GM19468 (cell line): ENCODE results near the gene APOBEC4.

ENCODE experiments used
- ATAC-seq: cut with Tn5 transposase; IDR thresholded peaks from one replicate; pipeline ENCODE4 v1.9.1; 2021; ENCODE audit warnings: mild to moderate bottlenecking, moderate library complexity, moderate number of reproducible peaks; ENCODE audit not compliant: unreplicated experiment; ENCODE audit errors: extremely low read depth

APOBEC4 gene

DNA sequence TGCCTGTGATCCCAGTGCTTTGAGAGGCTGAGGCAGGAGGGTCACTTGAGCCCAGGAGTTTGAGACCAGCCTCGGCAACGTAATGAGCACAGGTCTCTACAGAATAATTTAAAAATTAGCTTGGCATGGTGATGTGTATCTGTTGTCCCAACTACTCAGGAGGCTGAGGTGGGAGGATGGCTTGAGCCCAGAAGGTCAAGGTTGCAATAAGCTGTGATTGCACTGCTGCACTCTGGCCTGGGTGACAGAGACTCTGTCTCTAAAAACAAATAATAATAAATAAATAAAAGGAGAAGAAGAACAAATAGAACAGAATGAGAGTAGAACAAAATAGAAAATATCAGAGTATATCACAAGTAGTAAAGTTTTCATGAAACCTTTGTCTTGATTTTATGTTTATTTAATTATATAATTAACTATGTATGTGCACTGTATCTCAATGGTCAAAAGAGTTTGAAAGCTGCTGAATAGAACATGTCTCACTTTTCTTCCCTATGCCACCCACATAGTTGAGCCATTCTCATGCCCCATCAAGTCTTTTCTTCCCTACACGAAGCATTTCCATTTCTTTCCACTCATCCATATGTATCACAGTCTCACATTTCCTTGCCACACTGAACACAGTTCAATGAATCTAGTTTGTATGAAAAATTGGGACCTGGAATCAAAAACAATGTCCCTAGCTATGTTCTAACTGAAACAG, 22.9 kb upstream of the APOBEC4 start:
- no peak for ATAC-seq

DNA sequence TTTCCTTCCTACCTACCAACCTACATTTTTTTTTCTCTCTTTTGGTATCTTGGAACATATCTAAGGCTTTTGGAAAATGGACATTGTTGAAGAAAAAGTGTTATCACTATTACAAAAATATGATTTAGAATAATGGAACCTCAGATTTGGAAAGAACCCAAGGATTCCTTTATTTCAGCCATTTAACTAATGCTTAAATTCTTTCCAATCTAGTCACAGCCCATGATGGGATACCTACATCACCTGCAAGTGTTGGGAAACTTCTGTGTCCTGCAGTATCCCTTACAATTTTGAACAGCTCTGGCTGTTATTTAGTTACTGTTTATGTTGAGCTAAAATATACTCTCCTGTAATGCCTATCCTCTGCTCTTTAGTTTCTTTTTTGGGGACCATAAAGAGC, 22.3 kb upstream of the APOBEC4 start:
- ATAC-seq = no peak

DNA sequence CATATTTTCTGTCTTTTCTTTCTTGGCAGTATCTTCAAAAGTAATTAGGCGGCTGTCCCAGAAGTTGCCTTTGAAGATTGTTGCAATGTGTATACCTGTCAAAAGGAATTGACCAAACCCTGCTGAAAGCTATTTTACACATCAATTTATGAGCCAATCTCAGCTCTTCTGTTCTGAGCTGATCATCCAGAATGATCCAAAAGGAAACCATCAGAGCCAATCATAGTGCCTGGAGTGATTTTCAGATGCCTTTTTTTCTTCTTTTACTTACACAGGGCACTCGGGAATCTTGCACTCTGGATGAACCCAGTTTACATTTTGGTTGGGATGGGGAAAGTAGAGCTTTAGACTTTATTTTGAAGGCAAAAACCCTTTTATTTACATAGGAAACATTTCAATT, 21.8 kb upstream of the APOBEC4 start:
- no peak for ATAC-seq

DNA sequence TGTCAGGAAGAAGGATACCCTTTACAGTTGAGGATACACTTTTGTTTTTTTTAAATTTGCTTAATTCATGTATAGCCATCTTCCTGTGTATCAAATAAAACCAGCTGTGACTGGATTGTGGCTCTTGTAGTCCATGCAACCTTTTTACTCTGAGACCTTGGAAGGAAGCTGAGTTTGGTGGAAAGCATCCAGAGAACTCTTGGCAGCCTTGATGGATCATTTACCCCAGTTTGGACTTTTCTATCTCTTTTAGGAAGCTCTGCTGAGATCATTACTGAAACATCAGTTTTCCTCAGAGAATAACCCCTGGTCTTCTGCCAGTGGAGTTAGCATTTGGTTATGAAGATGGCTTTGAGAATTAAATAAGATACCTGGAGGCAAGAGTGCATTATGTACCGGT, 21.2 kb upstream of the APOBEC4 start:
- ATAC-seq = no peak

DNA sequence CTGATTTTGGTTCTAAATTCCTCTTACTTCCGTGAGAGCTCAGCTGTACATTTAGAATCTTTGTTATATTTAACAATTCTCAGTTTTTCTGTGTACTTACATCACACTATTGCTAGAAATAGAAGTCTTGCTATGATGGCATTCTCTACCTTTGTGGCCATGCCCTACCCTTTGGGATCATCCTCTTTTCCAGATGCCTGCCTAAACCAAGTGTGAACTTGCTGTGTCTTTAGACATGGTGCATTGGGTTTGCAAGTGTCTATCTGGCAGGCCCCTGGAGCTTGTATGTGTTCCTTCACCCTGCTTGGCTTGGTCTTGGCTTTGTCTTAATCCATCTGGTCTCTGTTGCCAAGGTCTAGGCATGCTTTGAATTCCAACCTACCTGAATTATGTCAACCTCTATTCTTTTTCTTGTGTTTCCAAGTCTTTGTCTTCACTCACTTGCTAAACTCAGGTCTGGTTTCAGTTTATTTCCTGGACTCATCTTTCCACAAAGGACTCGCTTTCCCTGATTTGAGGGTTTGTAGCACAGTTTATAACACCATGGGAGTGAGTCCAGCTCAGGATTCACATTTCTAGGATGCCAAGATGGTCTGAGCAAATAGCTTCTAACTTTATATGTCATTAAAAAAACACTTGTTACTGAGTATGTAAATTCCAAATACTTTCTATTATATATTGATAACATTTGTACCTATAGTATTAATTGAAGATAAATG, 20.6 kb upstream of the APOBEC4 start:
- no peak for ATAC-seq

DNA sequence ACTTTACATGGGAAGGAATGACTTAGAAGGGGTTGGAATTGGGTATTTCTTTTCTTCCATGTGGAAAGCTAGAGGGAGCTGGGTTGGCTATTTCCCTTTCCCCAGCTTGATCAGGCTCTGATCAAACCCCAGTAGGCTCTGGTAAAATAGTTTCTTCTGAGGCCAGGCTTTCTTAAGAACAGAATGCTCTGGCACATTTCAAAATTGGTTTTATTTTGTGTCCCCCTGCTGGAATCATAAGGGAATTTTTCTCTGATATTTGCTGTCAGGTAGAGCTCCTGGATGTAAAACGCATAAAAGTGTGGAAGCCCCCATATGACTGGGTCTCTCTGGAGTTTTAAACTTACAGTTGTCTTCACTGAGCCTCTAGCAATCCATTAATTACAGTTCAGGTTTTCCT, 17.1 kb upstream of the APOBEC4 start:
- no peak for ATAC-seq

DNA sequence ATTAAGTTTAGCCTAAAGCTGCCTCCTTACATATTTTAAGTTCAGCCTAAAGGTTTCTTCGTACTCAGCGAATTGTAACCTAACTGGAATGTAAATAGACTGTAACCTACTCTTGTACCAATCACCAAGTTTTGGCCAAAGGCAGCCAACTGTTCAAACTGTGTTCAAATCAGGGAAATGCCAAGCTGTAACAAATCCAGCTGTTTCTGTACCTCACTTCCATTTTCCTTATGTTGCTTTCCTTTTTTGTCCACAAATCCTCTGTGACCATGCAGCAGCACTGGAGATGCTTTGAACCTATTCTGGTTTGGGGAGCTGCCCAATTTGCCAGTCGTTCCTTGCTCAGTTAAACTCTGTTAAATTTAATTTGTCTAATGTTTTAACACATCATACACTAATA, 3.2 kb upstream of the APOBEC4 start:
- no peak for ATAC-seq

DNA sequence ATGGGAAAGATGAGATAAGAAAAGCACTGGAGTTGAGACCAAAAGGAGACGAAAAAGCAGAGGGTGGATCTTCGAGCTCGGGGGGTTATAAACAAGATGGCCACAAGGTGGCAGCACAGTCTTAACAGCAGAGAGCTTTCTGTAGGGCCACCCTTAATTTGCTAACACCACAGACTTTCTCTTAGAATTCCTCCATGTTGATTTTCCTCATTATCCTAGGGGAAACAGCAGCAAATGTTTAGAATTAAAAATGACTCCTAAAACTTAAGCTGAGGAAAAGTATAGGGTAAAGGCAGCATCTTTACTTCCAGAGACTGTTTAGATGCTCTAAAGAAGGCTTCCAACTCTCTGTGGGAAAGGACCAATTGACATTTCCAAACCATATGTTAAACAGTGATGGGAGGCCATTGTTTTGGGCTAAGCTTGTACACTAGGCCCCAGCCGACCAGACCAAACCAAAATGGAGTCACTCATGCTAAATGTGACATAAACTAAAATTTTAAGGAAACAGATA, 2.5 kb upstream of the APOBEC4 start:
- ATAC-seq = peak; percentile 38

DNA sequence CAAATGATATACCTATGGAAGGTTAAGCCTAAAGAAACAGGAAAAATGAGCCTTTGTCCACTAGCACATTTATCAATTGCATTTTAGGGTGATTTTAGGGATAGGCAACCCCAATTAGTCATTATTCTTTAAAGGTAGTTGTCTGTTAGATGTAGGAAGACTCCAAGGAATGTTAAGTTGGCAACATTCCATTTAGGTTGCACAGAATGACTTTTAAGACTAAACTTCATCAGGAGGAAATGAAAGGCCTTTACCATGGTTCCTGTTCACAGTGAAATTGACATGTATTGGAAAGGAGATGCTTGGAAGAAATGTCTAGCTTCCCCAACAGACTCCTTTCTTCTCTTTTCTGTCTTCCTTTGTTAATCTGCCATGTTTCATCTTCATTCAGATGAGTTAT, 1.6 kb upstream of the APOBEC4 start:
- no peak for ATAC-seq

DNA sequence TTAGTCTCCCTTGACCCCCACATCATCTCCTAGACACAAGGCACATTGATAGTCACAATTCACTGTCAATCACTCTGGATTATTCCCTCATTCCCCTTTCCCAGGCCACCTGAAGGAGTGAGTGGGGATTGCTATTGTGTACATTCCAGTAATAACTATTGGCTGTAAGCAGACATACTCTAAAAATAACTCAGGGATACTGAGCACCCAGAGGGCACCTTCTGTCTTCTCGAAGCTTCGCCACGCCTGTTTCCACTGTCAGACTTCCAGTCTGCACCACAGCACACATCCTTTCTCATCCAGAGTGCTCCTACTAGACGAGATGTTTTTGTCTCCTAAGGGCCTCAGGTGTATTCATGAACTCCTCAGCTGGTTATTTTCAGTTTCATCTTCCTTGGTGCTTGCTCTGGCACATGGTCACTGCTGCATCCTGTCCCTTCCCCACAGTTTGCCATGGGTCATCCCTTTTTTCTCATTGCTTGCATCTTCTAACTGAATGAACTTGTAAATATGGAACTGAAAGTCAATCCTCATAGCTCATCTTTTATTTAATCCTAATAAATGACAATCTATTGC, 848 bp upstream of the APOBEC4 start:
- peak; percentile 31 for ATAC-seq

DNA sequence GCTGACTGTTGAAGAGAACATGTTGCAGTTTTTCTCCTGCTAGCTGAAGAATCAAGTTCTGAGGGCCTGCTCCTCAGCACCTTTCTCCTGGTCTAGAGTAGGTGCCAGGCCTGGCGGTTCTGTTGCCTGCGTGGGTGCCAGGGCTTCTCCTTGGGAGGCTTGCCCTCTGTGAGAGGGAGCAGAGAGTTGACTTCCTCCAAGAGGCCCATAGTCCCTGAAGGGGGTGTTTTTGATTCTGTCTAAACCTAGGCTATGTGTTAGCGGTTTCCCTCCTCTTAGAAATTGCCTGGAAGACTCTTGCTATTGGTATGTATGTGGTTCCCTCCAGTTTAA, 312 bp upstream of the APOBEC4 start:
- no peak for ATAC-seq

DNA sequence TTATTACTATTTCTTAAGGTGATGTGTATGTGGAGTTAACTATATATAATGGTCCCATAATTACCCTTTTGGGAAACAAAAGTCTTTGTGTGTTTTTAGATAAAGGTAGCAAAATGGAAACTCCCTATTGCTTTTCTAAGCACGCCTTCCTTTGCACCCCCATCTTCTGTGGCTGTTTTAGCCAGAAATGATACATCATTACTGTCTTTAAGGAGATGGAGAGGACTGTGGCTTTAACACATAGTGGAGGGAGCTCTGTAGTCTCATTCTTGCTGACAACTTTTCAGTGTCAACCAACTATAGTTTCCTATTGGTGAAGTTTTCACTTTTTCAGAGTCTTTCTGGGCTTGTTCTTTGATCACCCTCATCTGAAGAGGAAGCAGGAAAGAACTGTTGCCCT, 1.0 kb downstream of the APOBEC4 start:
- no peak for ATAC-seq

DNA sequence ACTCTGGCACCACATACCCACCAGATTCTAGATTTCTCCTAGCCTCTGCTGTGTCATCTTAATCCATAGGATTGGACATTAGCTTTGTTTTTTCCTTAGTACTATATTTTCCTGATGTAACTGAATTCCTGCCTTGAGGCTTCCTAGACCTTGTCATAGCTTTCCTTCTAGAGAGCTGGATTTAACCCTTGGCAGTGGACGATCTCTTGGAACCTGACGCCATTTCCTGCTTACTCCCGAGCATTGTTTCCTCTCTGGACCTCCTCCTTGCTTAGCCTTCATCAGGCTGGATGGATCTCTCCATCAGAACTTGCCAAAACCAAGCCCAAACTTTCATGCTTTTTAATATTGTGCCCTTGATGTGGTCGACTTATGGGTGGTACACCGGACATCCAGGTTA, 1.5 kb downstream of the APOBEC4 start:
- ATAC-seq = no peak

DNA sequence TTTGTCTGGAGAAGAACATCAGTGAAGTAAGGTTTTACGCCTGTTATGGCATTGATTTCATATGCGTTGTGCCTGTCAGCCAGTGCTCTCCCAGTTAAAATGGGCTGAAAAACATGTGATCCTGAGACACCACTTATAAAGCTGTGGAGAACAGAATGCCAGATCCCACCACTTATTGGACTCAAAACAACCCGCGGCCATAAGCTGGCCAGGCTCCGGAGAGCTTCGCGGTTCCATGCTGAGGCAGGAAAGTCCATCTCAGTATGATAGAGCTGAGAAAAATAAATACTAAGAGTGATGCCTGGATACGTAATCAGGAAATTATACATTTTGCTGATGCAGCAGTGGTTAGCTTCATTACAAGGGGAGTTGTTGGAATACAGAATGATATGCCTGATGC, 5.1 kb downstream of the APOBEC4 start:
- no peak for ATAC-seq

DNA sequence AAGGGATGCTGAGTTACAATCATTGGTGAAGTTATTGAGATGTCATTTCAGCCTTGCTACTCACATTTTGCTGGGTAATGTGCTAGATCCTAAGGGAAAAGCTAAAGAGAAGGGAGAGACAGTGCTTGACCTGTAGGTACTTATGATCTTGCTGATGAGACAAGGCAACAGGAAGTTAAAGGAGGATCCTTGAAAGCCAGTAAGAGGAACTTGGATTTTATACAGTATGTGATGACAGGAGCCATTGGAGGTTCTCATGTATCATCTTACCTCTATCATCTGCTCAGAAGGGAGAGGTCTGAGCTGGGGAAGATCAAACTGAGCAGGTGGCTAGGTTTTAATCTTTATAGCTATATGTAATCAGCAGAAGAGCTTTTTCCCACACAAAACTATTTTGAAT, 6.3 kb downstream of the APOBEC4 start:
- no peak for ATAC-seq

DNA sequence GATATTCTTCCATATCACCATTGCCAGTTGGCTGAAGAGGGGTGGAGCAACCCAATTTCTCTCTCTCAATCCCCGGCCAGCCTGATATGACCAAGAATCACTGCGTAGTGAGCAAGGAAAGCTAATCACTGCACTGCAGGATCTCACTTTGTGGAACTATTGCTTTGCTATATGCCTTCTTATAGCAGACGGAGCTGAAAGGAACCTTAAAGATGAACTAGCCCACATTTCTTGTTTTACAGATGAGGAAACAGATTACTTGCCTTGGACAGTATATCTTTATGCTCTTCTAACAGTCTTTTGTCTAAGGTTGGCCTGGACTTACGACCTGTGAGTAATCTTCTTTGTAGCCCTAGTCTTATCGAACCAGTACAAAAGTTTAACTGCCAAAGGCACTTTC, 7.6 kb downstream of the APOBEC4 start:
- ATAC-seq = no peak

DNA sequence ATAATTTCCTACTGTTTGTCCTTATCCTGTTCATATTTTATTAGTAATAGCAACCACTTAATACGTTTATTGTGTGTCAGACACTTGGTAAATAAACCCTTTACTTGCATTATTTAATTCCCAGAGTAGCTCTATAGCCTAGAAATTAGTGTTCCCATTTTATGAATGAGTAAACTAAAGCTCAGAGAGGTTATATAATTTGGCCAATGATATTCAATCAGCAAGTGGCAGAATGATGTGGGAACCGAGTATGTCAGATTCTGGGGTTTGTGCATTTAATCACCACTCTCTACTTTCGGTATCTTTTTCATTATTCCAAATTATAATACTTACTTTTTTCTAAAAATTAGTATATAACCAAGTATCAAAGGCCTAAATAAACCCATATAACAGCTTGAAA, 10.9 kb downstream of the APOBEC4 start:
- ATAC-seq = no peak

DNA sequence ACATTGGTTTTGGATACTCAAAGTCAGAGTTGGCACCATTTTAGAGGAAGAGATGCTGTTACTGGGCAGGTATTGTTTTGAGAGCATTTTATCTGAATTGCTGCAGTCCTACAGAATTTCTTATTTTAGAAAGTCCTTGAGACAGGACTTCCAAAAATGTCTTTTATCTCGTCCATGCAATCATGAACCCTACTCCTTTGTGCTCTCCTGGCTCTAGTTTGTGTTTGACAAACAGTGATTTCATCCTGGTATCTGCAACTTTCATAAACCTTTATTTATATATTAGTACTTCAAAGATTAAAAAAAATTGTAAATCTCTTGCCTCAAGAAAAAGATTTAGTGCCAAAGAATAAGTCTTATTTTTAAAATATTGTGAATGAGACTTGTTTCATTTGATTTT, 12.9 kb downstream of the APOBEC4 start:
- no peak for ATAC-seq

DNA sequence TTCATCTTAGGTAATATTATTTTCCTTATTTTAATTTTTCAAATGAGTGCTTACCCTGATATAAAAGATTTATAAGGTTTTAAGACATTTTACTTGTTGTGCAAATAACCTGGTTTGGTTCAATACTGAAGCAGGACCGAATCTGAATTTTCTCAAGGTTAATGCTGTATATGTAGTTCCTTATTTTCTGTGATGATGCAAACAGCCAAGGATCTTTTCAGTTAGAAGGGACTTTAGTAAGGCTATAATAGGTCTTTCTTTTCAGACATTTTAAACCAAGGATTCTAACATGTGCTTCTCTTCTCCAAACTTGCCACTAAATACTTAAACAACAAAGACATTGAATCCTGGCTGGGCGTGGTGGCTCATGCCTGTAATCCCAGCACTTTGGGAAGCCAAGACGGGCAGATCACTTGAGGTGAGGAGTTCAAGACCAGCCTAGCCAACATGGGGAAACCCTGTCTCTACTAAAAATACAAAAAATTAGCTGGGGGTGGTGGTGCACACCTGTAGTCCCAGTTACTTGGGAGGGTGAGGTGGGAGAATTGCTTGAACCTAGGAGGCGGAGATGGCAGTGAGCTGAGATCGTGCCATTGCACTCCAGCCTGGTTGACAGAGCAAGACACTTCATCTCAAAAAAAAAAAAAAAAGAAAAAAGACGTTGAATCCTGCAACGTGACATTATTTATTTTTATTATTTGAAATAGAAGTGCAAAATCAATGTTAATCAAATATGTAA, 14.3 kb downstream of the APOBEC4 start:
- no peak for ATAC-seq

DNA sequence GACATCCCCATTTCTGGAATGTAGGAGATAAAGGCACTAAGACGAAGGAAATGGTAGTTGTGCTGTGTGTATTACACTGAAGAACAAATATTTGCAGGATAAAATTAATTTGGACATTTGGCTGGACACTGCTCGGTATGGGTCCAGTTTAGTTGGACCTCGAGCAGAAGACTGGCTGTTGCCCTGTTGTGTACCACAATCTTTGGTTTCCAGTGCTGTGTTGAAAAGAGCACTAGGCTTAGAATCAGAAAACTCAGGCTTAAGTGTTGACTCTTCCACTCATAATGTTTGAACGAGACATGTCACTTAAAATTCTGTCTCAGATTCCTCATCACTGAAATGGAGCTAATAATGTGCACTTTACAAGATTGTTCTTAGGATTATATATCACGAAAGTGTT, 16.3 kb downstream of the APOBEC4 start:
- no peak for ATAC-seq

DNA sequence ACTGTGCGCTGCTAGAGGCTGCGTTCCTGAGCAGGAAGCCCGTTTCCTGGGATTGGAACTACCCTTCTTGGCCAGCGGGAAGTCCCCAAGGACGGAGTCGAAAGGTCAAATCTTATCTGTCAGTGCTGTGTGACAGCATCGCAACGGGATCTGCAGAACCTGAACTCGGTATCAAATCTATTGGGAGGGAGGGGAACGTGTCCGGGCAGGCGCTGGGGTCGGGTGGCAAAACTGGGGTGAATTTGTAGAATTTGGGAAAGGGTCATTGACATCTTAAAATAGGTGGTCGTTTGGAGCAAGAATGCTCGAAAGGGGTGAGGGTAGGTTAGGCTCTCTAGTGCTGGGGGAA, 16.8 kb downstream of the APOBEC4 start:
- ATAC-seq = no peak
